Measurements from ENCODE around the gene KCNIP1.

- no peak for TF ChIP-seq CTCF (IDR thresholded peaks at IDR 0.05; ENCODE audit: insufficient read depth, low read length)
- TF ChIP-seq REST (IDR thresholded peaks at IDR 0.05; ENCODE audit: insufficient replicate concordance, low read depth), result no peak
- no peak for TF ChIP-seq SPI1 (IDR thresholded peaks at IDR 0.05; ENCODE audit: borderline replicate concordance, low read depth)
These were observed 211.3 kb downstream of the KCNIP1 start for GRCh38 chr5:170715141-170715540.

Data from HL-60 (cell line).